NCI-H2029 (cell line): ENCODE data around the gene BCL6B.

Experiments used
- DNase-seq: peaks from one replicate; lab custom pipeline; 2025; lab: John Stamatoyannopoulos, UW

The BCL6B gene

DNA sequence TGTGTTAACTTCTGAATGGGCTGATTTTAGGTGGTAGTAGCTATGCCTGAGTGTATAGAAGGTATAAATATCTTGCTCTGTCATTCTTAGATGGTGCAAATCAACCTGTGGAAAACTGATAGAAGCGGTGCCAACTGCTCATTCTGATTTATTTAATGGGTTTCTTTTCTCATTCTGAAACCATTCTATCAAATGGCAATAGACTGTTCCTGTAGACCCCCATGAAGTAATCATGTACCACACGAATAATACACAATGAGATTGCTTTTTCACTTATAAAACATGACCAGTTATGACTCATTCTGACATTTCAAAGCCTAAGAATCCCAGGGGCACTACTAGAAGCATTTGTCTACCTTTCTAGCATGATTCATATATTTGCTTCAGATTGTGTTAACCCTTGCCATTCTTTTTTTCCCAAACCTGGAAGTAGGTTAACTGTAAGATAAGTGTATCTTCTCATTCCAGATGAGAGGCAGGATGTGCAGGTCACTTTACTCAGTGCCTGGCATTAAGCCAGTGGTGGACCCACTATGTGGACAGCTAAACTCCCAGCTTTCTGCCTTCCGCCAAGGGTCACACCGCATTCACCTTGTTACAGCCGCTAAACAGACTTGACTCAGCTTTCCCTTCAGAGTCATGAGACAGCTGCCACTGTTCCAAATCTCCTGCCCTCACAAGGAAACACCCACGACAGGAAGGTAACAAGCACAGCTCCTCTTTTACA is 37.5 kb downstream of the BCL6B start:
- DNase-seq = no peak

DNA sequence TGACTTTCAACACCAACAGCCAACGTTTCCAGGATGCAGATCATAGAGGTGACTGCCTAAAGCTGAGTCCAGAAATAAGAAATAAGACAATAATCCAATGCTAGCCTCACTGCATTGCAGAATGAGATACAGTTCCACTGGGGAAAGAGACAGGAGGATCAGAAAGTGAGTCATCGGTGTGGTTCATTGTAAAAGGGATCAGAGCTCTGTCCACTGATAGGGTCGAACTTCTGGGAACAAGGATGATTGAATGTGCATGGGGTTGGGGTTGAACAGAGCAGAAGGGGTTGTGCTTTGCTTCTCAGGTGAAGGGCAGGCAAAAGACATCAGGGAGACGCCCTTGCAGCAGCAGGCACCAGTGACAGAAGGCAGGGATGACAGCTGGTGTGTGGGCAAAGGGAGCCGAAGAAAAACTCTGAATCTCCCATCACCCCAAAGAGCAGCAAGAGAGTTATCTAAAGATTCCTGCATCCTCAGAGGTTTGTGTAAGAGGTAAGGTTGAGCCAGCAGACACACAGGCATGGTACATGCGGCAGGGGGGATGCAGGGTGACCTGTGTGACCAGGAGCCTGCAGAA is 40.8 kb downstream of the BCL6B start:
- DNase-seq = no peak

DNA sequence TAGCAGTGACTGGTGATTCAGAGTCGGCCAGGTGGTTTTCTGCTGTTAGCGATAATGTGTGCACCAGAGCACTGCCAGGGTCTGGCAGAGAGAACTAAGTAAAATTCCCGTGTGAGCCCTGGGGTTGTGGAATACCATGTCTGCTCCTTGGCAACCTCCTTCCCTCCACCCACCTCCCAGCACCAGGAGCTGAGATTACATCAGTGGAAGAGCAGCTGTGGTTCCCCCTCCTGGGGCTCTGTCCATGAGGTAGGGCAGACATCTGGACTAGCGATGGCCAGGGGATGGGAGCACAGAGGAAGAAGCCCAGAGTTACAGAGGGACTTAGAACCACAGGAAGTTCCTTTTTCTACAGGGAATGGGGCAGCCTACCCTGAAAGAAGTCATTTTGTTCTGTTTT is 41.4 kb downstream of the BCL6B start:
- no peak for DNase-seq

DNA sequence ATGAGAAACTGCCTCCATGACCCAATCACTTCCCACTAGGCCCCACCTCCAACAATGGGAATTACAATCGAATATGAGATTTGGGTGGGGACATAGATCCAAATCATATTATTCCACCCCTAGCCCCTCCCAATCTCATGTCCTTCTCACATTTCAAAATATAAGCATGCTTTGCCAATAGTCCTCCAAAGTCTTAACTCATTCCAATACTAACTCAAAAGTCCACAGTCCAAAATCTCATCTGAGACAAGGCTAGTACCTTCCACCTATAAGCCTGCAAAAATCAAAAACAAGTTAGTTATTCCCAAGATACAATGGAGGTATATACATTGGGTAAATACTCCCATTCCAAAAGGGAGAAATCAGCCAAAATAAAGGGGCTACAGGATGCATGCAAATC is 44.3 kb downstream of the BCL6B start:
- DNase-seq = no peak

DNA sequence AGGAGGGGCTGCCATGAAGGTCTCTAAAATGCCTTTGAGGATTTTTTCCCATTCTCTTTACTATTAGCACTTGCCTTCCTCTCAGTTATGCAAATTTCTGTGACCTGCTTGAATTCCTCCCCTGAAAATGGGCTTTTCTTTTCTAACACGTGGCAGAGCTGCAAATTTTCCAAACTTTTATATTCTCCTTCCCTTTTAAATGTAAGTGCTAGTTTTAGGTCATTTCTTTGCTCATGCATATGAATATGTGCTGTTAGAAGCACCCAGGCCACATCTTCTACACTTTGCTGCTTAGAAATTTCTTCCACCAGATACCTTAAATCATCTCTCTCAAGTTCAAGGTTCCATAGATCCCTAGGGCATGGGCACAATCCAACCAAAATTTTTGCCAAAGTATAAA is 45.4 kb downstream of the BCL6B start:
- DNase-seq = no peak

DNA sequence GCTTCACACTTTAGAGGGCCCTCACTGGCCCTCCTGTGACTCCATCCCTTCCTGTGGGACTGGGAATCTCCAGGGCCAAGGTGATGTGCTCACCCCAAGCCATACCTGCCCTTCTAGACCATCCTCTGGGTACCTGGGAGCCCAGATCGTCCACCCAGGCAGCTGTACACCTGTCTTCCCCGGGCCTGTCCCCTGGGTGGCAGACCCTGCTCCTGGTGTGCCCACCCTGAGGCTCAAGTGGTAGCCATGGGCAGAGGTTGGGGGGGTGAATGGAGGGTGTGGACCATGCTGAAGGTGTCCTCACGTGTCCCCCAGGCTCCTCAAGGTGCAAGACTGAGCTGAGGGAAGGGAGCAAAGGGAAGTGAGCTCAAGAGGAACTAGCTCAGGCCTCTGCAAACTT is 47.9 kb downstream of the BCL6B start:
- no peak for DNase-seq

DNA sequence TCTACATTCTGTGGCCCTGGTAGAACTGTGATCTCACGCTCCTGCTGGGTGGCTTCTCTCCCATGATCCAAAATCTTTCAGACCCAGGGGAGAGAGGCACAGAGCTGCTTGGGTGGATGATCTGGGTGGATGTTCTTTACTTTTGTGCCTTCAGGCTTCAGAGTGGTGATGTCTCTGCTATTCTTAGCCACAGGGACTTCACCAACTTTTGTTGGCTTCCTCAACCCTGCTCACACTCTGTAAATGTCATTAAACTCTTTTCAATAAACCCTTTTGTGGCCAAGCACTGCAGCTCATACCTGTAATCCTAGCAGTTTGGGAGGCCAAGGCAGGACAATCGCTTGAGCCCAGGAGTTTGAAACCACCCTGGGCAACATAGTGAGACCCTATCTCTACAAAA is 49.6 kb downstream of the BCL6B start:
- no peak for DNase-seq

DNA sequence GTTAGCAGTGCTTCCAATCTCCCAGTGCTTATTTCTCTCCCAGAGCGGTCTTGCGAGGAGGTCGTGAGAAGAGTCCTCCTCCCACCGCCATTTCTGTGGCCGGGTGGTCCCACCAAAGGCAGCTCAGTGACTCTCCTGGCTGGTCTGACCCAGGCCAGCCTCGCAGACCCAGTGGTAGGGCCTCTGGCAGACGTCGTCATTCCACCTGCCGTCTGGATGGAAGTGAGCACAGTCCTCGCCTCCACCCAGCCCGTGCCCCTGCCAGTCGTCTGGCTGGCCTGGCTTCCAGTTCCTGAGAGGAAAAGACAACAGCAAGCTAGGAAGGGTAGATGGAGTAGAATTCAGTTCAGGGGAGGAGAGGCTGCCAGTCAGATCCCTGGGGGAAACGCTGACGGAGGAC is 52.1 kb downstream of the BCL6B start:
- DNase-seq = no peak

DNA sequence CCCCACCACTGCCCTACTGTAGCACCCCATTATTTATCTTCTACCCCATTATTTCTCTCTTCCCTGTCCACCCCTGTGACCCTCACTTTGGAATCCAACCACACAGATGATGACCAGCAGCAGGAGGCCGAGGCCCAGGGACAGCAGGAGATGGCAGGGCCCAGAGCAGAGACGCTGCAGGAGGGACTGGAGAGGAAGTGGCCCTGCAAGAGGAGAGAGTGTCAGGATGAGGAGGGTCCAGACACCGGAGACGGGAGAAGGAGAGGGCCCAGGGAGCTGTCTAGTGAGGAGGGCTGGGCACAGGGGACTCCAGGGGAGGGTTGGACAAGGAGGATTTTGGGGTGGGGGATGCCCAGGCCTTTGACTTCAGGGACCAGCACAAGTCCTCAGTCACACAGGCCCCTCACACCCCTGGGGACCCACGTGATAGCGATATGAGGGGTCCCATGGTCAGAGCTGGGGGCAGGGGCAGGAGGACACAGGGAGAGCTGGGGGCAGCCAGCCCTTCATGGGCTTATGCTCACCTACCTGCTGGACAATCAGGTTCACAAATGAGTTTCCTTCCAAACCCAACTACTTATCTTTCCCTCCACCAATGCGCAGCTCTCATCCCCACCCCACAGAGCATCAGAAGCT is 55.2 kb downstream of the BCL6B start:
- no peak for DNase-seq

DNA sequence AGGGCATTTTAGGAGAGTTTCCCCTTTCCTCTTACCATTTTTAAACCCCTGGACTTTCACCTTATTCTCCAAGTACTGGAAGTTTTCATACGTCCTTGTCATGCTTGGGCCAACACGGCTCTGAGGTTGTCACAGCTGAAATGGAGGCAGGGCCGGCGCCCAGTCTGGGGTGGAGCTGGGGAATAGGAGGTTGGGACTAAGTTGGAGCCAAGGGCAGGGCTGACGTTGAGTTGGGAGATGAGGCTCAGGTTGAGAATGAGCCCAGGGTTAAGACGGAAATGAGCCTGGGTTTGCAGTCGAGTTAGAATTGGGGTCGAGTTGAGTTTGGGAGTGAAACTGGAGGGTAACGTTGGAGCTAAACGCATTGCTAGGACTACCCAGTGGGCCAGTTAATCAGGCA is 55.9 kb downstream of the BCL6B start:
- DNase-seq = no peak
